Neural progenitor cell (in vitro differentiated cells): ENCODE results near the gene GLRA1. TPM values are rescaled to one million over a fixed set of nuclear protein-coding genes. Genes with fewer than 3 reads are reported as not detected.

ENCODE experiments used
- DNase-seq: peaks from one replicate; pipeline ENCODE4 v3.0.0-alpha.2; 2016; ENCODE audit warnings: low spot score
- H2AFZ ChIP-seq: fragments of 200-600 bp; sonication (generic); replicated peaks from 2 replicates; pipeline ENCODE4 v1.6.1; 2016; ENCODE audit warnings: antibody characterized with exemption
- H3F3A ChIP-seq: fragments of 200-600 bp; sonication (generic); 2 replicates; pipeline ENCODE4 v1.6.1; 2016; ENCODE audit warnings: antibody characterized with exemption, low read depth
- H3K27ac ChIP-seq: fragments of 200-600 bp; sonication (generic); 2 replicates; pipeline ENCODE4 v1.5.1; 2016; ENCODE audit warnings: mild to moderate bottlenecking
- H3K27me3 ChIP-seq: fragments of 200-600 bp; sonication (generic); 2 replicates; pipeline ENCODE4 v1.6.1; 2016; ENCODE audit warnings: mild to moderate bottlenecking, moderate library complexity
- H3K36me3 ChIP-seq: fragments of 200-600 bp; sonication (generic); 2 replicates; pipeline ENCODE4 v1.5.1; 2016
- H3K4me1 ChIP-seq: fragments of 200-600 bp; sonication (generic); 2 replicates; pipeline ENCODE4 v1.6.1; 2016; ENCODE audit warnings: mixed run types
- H3K4me2 ChIP-seq: fragments of 200-600 bp; sonication (generic); 2 replicates; pipeline ENCODE4 v1.6.1; 2016
- H3K4me3 ChIP-seq: fragments of 200-600 bp; sonication (generic); 2 replicates; pipeline ENCODE4 v1.5.1; 2016
- H3K79me2 ChIP-seq: fragments of 200-600 bp; sonication (generic); 2 replicates; pipeline ENCODE4 v1.6.1; 2016; ENCODE audit warnings: low read depth
- H3K9ac ChIP-seq: fragments of 200-600 bp; sonication (generic); 2 replicates; pipeline ENCODE4 v1.6.1; 2016
- H3K9me3 ChIP-seq: fragments of 200-600 bp; sonication (generic); 2 replicates; pipeline ENCODE4 v1.5.1; 2016; ENCODE audit warnings: low read depth
- H4K20me1 ChIP-seq: fragments of 200-600 bp; sonication (generic); 2 replicates; pipeline ENCODE4 v1.6.1; 2016; ENCODE audit warnings: low read depth
- H3K27ac Mint-ChIP-seq: 3 replicates; pipeline ENCODE4 v1.8.0; 2021; ENCODE audit warnings: mixed read lengths
- H3K27me3 Mint-ChIP-seq: 2 replicates; pipeline ENCODE4 v1.8.0; 2022; ENCODE audit warnings: low read depth, mild to moderate bottlenecking, inconsistent platforms, moderate library complexity, mixed read lengths; ENCODE audit not compliant: insufficient read depth
- H3K36me3 Mint-ChIP-seq: 3 replicates; pipeline ENCODE4 v1.8.0; 2021; ENCODE audit warnings: mixed read lengths
- H3K4me1 Mint-ChIP-seq: 3 replicates; pipeline ENCODE4 v1.8.0; 2021; ENCODE audit warnings: mixed read lengths
- H3K4me3 Mint-ChIP-seq: 3 replicates; pipeline ENCODE4 v1.8.0; 2021; ENCODE audit warnings: mild to moderate bottlenecking, moderate library complexity, mixed read lengths
- H3K9me3 Mint-ChIP-seq: 3 replicates; pipeline ENCODE4 v1.8.0; 2020; ENCODE audit warnings: mixed read lengths
- CTCF ChIP-seq: fragments of 200-600 bp; sonication (generic); IDR thresholded peaks from 2 replicates; pipeline ENCODE4 v1.5.1; 2017; ENCODE audit warnings: antibody characterized with exemption, mild to moderate bottlenecking
- EZH2 ChIP-seq: fragments of 200-600 bp; sonication (generic); IDR thresholded peaks from 2 replicates; pipeline ENCODE4 v1.6.1; 2017; ENCODE audit warnings: antibody characterized with exemption, mild to moderate bottlenecking, moderate library complexity
- EZH2phosphoT487 ChIP-seq: fragments of 200-600 bp; sonication (generic); IDR thresholded peaks from 2 replicates; pipeline ENCODE4 v1.6.1; 2017; ENCODE audit warnings: antibody characterized with exemption
- total RNA-seq: library from RNA; depleted of rRNA; stranded (reverse); fragments of >200 nt; gene quantifications from 2 replicates; pipeline ENCODE4 v1.2.3, GENCODE V29; 2015; ENCODE audit warnings: low replicate concordance

Gene GLRA1
- total RNA-seq, 1 donor from 2014 or later = not detected

DNA sequence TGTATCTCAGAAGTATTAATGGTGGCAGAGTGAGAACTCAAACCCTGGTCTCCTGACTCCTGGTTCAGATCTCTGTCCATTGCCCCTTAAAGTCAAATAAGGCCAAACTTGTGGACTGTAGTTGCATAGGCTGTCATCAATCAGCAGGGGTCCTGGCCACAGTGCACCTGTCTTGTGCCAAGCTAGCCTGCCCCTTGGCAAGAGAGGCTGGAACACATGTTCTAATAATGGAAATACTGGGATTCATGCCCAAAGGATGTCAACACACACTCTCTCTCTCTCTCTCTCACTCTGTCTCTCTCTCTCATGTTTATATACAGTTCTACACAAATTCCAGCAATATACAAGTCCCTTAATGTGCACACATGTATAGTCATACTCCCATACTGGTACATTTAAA, 44.3 kb downstream of the GLRA1 start:
- H3K4me1 ChIP-seq = no peaks in the 10 kb centered on the region
- H4K20me1 ChIP-seq = no peaks in the 10 kb centered on the region
- H3K4me2 ChIP-seq = no peak overlapping the region
- H3K9ac ChIP-seq = no peak overlapping the region
- H3K4me3 ChIP-seq = no peak overlapping the region
- Mint-ChIP-seq H3K4me1 (peaks cover 8% of the 10 kb centered on the region), H3K4me3 (no peak overlapping the region), H3K9me3 (peaks cover 12% of the 10 kb centered on the region), H3K36me3 (no peaks in the 10 kb centered on the region), H3K27me3 (peaks cover 3% of the 10 kb centered on the region), H3K27ac (no peak overlapping the region)
- no peak overlapping the region for H2AFZ ChIP-seq
- no peak for DNase-seq
- no peaks in the 10 kb centered on the region for H3F3A ChIP-seq
- H3K27ac ChIP-seq = no peak overlapping the region
- H3K9me3 ChIP-seq = no peaks in the 10 kb centered on the region
- no peaks in the 10 kb centered on the region for H3K36me3 ChIP-seq
- no peaks in the 10 kb centered on the region for H3K79me2 ChIP-seq
- TF ChIP-seq EZH2 = no peak
- TF ChIP-seq CTCF = no peak
- TF ChIP-seq EZH2phosphoT487 = no peak
- peaks cover 57% of the 10 kb centered on the region for H3K27me3 ChIP-seq

DNA sequence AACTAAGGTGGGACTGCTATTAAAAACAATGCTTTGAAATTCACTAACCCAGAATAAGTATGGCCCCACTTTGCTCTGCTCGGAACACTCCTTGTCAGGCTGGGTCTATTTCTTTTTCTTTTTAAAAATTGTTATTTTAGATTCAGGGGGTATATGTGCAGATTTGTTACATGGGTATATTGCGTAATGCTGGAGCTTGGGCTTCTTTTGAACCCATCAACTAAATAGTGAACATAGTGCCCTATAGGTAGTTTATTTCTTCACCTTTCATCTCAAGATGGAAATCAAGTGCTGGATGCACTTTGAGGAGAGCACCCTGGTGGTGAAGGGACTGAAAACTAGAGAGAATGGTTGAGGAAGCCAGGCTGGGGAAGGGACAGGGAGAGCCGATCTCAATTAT, 51.0 kb downstream of the GLRA1 start:
- H2AFZ ChIP-seq = no peak overlapping the region
- H3K27me3 Mint-ChIP-seq = peaks cover 8% of the 10 kb centered on the region
- no peak overlapping the region for H3K4me2 ChIP-seq
- no peaks in the 10 kb centered on the region for H3K79me2 ChIP-seq
- TF ChIP-seq EZH2 (no peak), CTCF (no peak), EZH2phosphoT487 (no peak)
- no peak overlapping the region for H3K27ac Mint-ChIP-seq
- no peak overlapping the region for H3K9ac ChIP-seq
- no peaks in the 10 kb centered on the region for H3K4me1 ChIP-seq
- DNase-seq = no peak
- H4K20me1 ChIP-seq = no peaks in the 10 kb centered on the region
- no peaks in the 10 kb centered on the region for H3F3A ChIP-seq
- H3K9me3 ChIP-seq = no peaks in the 10 kb centered on the region
- no peaks in the 10 kb centered on the region for H3K4me1 Mint-ChIP-seq
- peaks cover 12% of the 10 kb centered on the region for H3K9me3 Mint-ChIP-seq
- no peaks in the 10 kb centered on the region for H3K36me3 Mint-ChIP-seq
- H3K27me3 ChIP-seq = no peaks in the 10 kb centered on the region
- no peak overlapping the region for H3K4me3 ChIP-seq
- no peaks in the 10 kb centered on the region for H3K36me3 ChIP-seq
- H3K4me3 Mint-ChIP-seq = no peak overlapping the region
- H3K27ac ChIP-seq = no peak overlapping the region

- Histone ChIP-seq H3K36me3 (no peaks in the 10 kb centered on the region), H3K9ac (no peak overlapping the region), H3F3A (no peaks in the 10 kb centered on the region), H3K4me3 (no peak overlapping the region), H3K4me1 (no peaks in the 10 kb centered on the region), H2AFZ (no peak overlapping the region), H3K79me2 (no peaks in the 10 kb centered on the region), H3K27ac (no peak overlapping the region), H3K4me2 (no peak overlapping the region), H3K27me3 (no peaks in the 10 kb centered on the region), H3K9me3 (no peaks in the 10 kb centered on the region), H4K20me1 (no peaks in the 10 kb centered on the region)
- H3K27me3 Mint-ChIP-seq = peaks cover 8% of the 10 kb centered on the region
- TF ChIP-seq EZH2 = no peak
- no peak for TF ChIP-seq EZH2phosphoT487
- no peak for TF ChIP-seq CTCF
- H3K9me3 Mint-ChIP-seq = peaks cover 6% of the 10 kb centered on the region
- no peak overlapping the region for H3K27ac Mint-ChIP-seq
- DNase-seq = no peak
- no peak overlapping the region for H3K4me3 Mint-ChIP-seq
- H3K36me3 Mint-ChIP-seq = no peaks in the 10 kb centered on the region
- H3K4me1 Mint-ChIP-seq = no peaks in the 10 kb centered on the region
Observed at GRCh38 chr5:151872701-151873100, 52.0 kb downstream of the GLRA1 start.

- DNase-seq = no peak
- TF ChIP-seq EZH2 (no peak), CTCF (no peak), EZH2phosphoT487 (no peak)
- H3K27ac Mint-ChIP-seq = no peak overlapping the region
Observed at GRCh38 chr5:151870820-151871219, 53.8 kb downstream of the GLRA1 start.

More at GRCh38 chr5:151870820-151871219, 53.8 kb downstream of the GLRA1 start:
- H3K36me3 ChIP-seq = no peaks in the 10 kb centered on the region
- no peak overlapping the region for H2AFZ ChIP-seq
- no peak overlapping the region for H3K27ac ChIP-seq
- no peaks in the 10 kb centered on the region for H3K27me3 ChIP-seq
- H3K4me3 ChIP-seq = no peak overlapping the region
- H3K36me3 Mint-ChIP-seq = no peaks in the 10 kb centered on the region
- H3K9me3 Mint-ChIP-seq = peaks cover 2% of the 10 kb centered on the region
- H3K9me3 ChIP-seq = no peaks in the 10 kb centered on the region
- no peaks in the 10 kb centered on the region for H3K4me1 Mint-ChIP-seq
- no peak overlapping the region for H3K4me3 Mint-ChIP-seq
- peaks cover 10% of the 10 kb centered on the region for H3K27me3 Mint-ChIP-seq
- no peaks in the 10 kb centered on the region for H4K20me1 ChIP-seq
- no peak overlapping the region for H3K9ac ChIP-seq
- H3K4me1 ChIP-seq = no peaks in the 10 kb centered on the region
- no peaks in the 10 kb centered on the region for H3K79me2 ChIP-seq
- no peak overlapping the region for H3K4me2 ChIP-seq
- H3F3A ChIP-seq = no peaks in the 10 kb centered on the region
